ENCODE results near the gene COPG2.
"Not testable (repeated sequence)": the region's sequence is repeated elsewhere in the genome, so short reads cannot be mapped to it uniquely, and the experiment has no call there.

- TF ChIP-seq RAD21 (IDR thresholded peaks at IDR 0.05; ENCODE audit: low read length); CTCF (conservative IDR thresholded peaks at IDR 0.05; ENCODE audit: low read depth, low read length); MAZ (IDR thresholded peaks at IDR 0.05; ENCODE audit: borderline replicate concordance, low read depth, low read length); POLR2A (IDR thresholded peaks at IDR 0.05; ENCODE audit: low read depth, low read length); MXI1 (IDR thresholded peaks at IDR 0.05; ENCODE audit: borderline replicate concordance, low read depth, low read length); RFX5 (IDR thresholded peaks at IDR 0.05; ENCODE audit: low read depth, low read length); SMC3 (IDR thresholded peaks at IDR 0.05; ENCODE audit: low read depth, low read length); FOS (IDR thresholded peaks at IDR 0.05; ENCODE audit: low read depth, low read length); RCOR1 (IDR thresholded peaks at IDR 0.05; ENCODE audit: insufficient replicate concordance, low read length); MAFK (IDR thresholded peaks at IDR 0.05; ENCODE audit: low read depth, low read length): not testable (repeated sequence)
Measured at GRCh38 chr7:130585932-130586331, 82.6 kb downstream of the COPG2 start.
